ENCODE data around the gene STAC. TPM values are rescaled to one million over a fixed set of nuclear protein-coding genes. Genes with fewer than 3 reads are reported as not detected.

The STAC gene
- total RNA-seq, 1 experiment from 2014 or later, result not detected

DNA sequence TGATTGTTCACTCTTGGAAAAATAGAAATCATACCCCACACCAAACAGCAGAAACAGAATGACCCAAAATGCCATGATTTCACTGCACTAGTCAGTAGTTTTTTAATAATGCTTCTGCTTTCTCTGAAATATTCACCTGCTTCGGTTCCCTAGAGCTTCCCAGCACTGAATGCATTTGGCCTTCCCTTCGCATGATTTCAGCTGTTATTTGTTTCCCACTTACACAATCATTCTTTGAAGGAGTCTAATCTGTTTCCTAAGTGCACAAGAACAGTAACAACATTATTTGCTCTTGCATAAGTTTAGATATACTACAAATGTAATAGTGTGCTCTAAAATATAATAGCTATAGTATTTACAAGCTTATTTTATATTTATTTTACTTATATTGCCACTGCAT lies 178.7 kb downstream of the STAC start:
- TF ChIP-seq, protein P1, sequence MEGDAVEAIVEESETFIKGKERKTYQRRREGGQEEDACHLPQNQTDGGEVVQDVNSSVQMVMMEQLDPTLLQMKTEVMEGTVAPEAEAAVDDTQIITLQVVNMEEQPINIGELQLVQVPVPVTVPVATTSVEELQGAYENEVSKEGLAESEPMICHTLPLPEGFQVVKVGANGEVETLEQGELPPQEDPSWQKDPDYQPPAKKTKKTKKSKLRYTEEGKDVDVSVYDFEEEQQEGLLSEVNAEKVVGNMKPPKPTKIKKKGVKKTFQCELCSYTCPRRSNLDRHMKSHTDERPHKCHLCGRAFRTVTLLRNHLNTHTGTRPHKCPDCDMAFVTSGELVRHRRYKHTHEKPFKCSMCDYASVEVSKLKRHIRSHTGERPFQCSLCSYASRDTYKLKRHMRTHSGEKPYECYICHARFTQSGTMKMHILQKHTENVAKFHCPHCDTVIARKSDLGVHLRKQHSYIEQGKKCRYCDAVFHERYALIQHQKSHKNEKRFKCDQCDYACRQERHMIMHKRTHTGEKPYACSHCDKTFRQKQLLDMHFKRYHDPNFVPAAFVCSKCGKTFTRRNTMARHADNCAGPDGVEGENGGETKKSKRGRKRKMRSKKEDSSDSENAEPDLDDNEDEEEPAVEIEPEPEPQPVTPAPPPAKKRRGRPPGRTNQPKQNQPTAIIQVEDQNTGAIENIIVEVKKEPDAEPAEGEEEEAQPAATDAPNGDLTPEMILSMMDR (IDR thresholded peaks at IDR 0.05; ENCODE audit: insufficient read depth in 1 of 2, low read depth in 1 of 2, low read length in 1 of 2, severe bottlenecking in 1 of 2, unreplicated experiment in 1 of 2), result no peak
- intact Hi-C loops (cut with micrococcal nuclease; ENCODE audit: unreplicated experiment), result no loop called here
- Histone ChIP-seq H3K9me3 (no peaks in the 10 kb centered on the region), H3K36me3 (ENCODE audit: control insufficient read depth, insufficient read depth, low read length) (no peaks in the 10 kb centered on the region), H3K4me1 (peaks cover 23% of the 10 kb centered on the region), H3K27me3 (replicated peaks; ENCODE audit: control insufficient read depth, insufficient read depth, low read length) (no peaks in the 10 kb centered on the region), H3K4me3 (ENCODE audit: low read depth, low read length) (no peak overlapping the region)
- peaks cover 4% of the 10 kb centered on the region for H3K36me3 Mint-ChIP-seq (ENCODE audit: insufficient read depth, unreplicated experiment)
- peaks cover 19% of the 10 kb centered on the region for H3K4me1 Mint-ChIP-seq (ENCODE audit: low read depth, unreplicated experiment)
- H3K27ac Mint-ChIP-seq (ENCODE audit: unreplicated experiment), result no peak overlapping the region
- DNase-seq, result no peak
- no peaks in the 10 kb centered on the region for H3K9me3 Mint-ChIP-seq (ENCODE audit: unreplicated experiment)
- no peaks in the 10 kb centered on the region for H3K27me3 Mint-ChIP-seq (ENCODE audit: insufficient read depth, unreplicated experiment)
- no peak overlapping the region for H3K4me3 Mint-ChIP-seq (ENCODE audit: unreplicated experiment)
- CTCF ChIA-PET, result no interaction called here
- POLR2A ChIA-PET, result no interaction called here
- no TSS peak for BruUV-seq (replicated peaks)

DNA sequence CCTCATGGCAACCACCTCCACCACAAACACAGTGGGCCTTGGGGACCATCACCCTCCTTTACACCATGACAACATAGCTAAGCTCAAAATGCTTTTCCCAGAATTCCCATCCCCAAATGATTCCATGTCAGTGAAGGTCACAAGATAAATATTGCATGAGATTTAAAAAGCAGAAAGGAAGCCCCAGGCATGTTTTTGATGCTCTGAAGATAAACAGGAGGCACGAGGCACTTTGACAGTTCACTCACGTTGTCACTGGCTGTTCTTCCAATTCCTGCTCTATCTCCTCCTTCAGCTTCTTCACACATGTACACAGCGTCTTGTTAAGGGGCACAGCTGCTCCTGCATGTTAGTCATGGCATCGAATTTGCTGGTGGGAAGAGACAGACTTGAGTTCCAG lies 180.4 kb downstream of the STAC start:
- Histone ChIP-seq H3K27me3 (replicated peaks; ENCODE audit: control insufficient read depth, insufficient read depth, low read length) (no peaks in the 10 kb centered on the region), H3K4me3 (ENCODE audit: low read depth, low read length) (no peak overlapping the region), H3K9me3 (no peaks in the 10 kb centered on the region), H3K36me3 (ENCODE audit: control insufficient read depth, insufficient read depth, low read length) (no peaks in the 10 kb centered on the region), H3K4me1 (peaks cover 23% of the 10 kb centered on the region)
- ChIA-PET CTCF (interaction anchor here (0.5 kb wide), 1 partner anchor 45 kb away, joined by 4 read pairs; no protein-coding TSS in a partner anchor), POLR2A (no interaction called here)
- intact Hi-C loops (cut with micrococcal nuclease; ENCODE audit: unreplicated experiment), result loop anchor here (2.0 kb wide), 1 partner anchor 46 kb away; no protein-coding TSS in a partner anchor
- TF ChIP-seq, protein P1 (IDR thresholded peaks at IDR 0.05; ENCODE audit: insufficient read depth in 1 of 2, low read depth in 1 of 2, low read length in 1 of 2, severe bottlenecking in 1 of 2, unreplicated experiment in 1 of 2), result no peak
- Mint-ChIP-seq H3K9me3 (ENCODE audit: unreplicated experiment) (no peaks in the 10 kb centered on the region), H3K27ac (ENCODE audit: unreplicated experiment) (peak overlapping the region; percentile 35), H3K27me3 (ENCODE audit: insufficient read depth, unreplicated experiment) (no peaks in the 10 kb centered on the region), H3K36me3 (ENCODE audit: insufficient read depth, unreplicated experiment) (peaks cover 4% of the 10 kb centered on the region), H3K4me3 (ENCODE audit: unreplicated experiment) (no peak overlapping the region), H3K4me1 (ENCODE audit: low read depth, unreplicated experiment) (peaks cover 19% of the 10 kb centered on the region)
- no peak for DNase-seq
- BruUV-seq (replicated peaks), result no TSS peak

DNA sequence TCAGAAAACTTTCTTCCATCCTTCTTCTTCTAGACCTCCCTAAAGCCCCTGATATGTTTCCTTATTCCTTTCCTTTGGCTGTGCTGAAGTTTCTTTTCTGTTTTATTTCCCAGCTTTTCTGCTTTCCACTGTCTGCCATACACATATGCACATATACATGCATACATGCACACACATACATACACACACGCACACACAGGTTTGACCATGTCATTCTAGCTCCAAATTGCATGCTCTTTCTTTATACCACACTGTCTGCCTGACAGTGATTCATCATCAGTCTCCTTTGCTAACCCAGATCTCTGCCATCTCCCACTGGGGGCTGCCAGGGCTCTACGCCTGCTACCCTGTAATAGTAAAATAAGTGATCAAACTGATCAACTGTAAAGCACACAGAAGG lies 181.3 kb downstream of the STAC start:
- Histone ChIP-seq H3K36me3 (ENCODE audit: control insufficient read depth, insufficient read depth, low read length) (no peaks in the 10 kb centered on the region), H3K9me3 (no peaks in the 10 kb centered on the region), H3K27me3 (replicated peaks; ENCODE audit: control insufficient read depth, insufficient read depth, low read length) (no peaks in the 10 kb centered on the region), H3K4me3 (ENCODE audit: low read depth, low read length) (no peak overlapping the region), H3K4me1 (peaks cover 23% of the 10 kb centered on the region)
- H3K4me1 Mint-ChIP-seq (ENCODE audit: low read depth, unreplicated experiment), result peaks cover 19% of the 10 kb centered on the region
- ChIA-PET CTCF (no interaction called here), POLR2A (no interaction called here)
- TF ChIP-seq, protein P1 (IDR thresholded peaks at IDR 0.05; ENCODE audit: insufficient read depth in 1 of 2, low read depth in 1 of 2, low read length in 1 of 2, severe bottlenecking in 1 of 2, unreplicated experiment in 1 of 2), result no peak
- no peak for DNase-seq
- H3K27me3 Mint-ChIP-seq (ENCODE audit: insufficient read depth, unreplicated experiment), result no peaks in the 10 kb centered on the region
- H3K36me3 Mint-ChIP-seq (ENCODE audit: insufficient read depth, unreplicated experiment), result peaks cover 4% of the 10 kb centered on the region
- peak overlapping the region; percentile 49 for H3K27ac Mint-ChIP-seq (ENCODE audit: unreplicated experiment)
- no peak overlapping the region for H3K4me3 Mint-ChIP-seq (ENCODE audit: unreplicated experiment)
- BruUV-seq (replicated peaks), result no TSS peak
- intact Hi-C loops (cut with micrococcal nuclease; ENCODE audit: unreplicated experiment), result loop anchor here (2.0 kb wide), 1 partner anchor 45 kb away; no protein-coding TSS in a partner anchor
- no peaks in the 10 kb centered on the region for H3K9me3 Mint-ChIP-seq (ENCODE audit: unreplicated experiment)

All from Caco-2 (cell line).